Prostate gland (tissue), 2 donors: ENCODE data around the gene PCDHB3.

ENCODE experiments used
- POLR2A ChIP-seq: fragments of 450-650 bp; IDR thresholded peaks from one replicate; pipeline ENCODE4 v1.6.1; 2016; ENCODE audit warnings: antibody characterized with exemption, mild to moderate bottlenecking
- POLR2AphosphoS5 ChIP-seq: sonication (generic); formaldehyde crosslinking; IDR thresholded peaks from one replicate; pipeline ENCODE4 v1.6.1; 2017; ENCODE audit warnings: antibody characterized with exemption
- TF ChIP-seq, protein P1 (sequence below), 4 experiments: fragments of 200-600 bp in 2 of 4; fragments of 450-650 bp in 2 of 4; sonication (generic) in 2 of 4; IDR thresholded peaks; 1 replicate in 3 of 4; 2 replicates in 1 of 4; pipeline ENCODE4 v1.5.1; 2016 to 2019; ENCODE audit warnings: antibody characterized with exemption in 4 of 4, mild to moderate bottlenecking in 2 of 4, moderate library complexity in 2 of 4

DNA sequence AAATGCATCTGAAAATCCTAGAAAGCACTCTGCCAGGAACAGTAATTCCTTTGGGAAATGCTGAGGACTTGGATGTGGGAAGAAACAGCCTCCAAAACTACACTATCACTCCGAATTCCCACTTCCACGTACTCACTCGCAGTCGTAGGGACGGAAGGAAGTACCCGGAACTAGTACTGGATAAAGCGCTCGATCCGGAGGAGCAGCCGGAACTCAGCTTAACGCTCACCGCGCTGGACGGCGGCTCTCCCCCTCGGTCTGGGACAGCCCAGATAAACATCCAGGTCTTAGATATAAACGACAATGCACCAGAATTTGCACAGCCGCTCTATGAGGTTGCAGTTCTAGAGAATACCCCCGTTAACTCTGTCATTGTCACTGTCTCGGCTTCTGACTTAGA is 786 bp downstream of the PCDHB3 start:
- TF ChIP-seq, protein P1, sequence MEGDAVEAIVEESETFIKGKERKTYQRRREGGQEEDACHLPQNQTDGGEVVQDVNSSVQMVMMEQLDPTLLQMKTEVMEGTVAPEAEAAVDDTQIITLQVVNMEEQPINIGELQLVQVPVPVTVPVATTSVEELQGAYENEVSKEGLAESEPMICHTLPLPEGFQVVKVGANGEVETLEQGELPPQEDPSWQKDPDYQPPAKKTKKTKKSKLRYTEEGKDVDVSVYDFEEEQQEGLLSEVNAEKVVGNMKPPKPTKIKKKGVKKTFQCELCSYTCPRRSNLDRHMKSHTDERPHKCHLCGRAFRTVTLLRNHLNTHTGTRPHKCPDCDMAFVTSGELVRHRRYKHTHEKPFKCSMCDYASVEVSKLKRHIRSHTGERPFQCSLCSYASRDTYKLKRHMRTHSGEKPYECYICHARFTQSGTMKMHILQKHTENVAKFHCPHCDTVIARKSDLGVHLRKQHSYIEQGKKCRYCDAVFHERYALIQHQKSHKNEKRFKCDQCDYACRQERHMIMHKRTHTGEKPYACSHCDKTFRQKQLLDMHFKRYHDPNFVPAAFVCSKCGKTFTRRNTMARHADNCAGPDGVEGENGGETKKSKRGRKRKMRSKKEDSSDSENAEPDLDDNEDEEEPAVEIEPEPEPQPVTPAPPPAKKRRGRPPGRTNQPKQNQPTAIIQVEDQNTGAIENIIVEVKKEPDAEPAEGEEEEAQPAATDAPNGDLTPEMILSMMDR (IDR thresholded peaks at IDR 0.05) = no peak
- TF ChIP-seq POLR2A (no peak), POLR2AphosphoS5 (no peak)
